Neuronal stem cell (in vitro differentiated cells): Measurements from ENCODE around the gene SLIT3.

ENCODE experiments used
- DNase-seq: peaks from one replicate; pipeline ENCODE4 v3.0.0-alpha.2; 2013; ENCODE audit warnings: low spot score
- H2AFZ ChIP-seq: one replicate; pipeline ENCODE4 v1.6.1; 2013; ENCODE audit warnings: mild to moderate bottlenecking, low read length, inconsistent platforms
- H2AK5ac ChIP-seq: 2 replicates; pipeline ENCODE4 v1.6.1; 2013; ENCODE audit warnings: low read depth, mild to moderate bottlenecking, inconsistent platforms, low read length, moderate library complexity, mixed read lengths
- H2BK120ac ChIP-seq: 2 replicates; pipeline ENCODE4 v1.6.1; 2013; ENCODE audit warnings: low read depth, mild to moderate bottlenecking, inconsistent platforms, low read length, moderate library complexity, mixed read lengths
- H2BK12ac ChIP-seq: one replicate; pipeline ENCODE4 v1.6.1; 2013; ENCODE audit warnings: low read length, inconsistent platforms
- H2BK15ac ChIP-seq: 2 replicates; pipeline ENCODE4 v1.6.1; 2013; ENCODE audit warnings: mild to moderate bottlenecking, low read length, inconsistent platforms, mixed read lengths
- H2BK5ac ChIP-seq: one replicate; pipeline ENCODE4 v1.6.1; 2013; ENCODE audit warnings: inconsistent platforms, mild to moderate bottlenecking, low read length, moderate library complexity
- H3K14ac ChIP-seq: one replicate; pipeline ENCODE4 v1.6.1; 2013; ENCODE audit warnings: low read length, inconsistent platforms
- H3K18ac ChIP-seq: 2 replicates; pipeline ENCODE4 v1.6.1; 2013; ENCODE audit warnings: low read length, inconsistent platforms
- H3K23ac ChIP-seq: 2 replicates; pipeline ENCODE4 v1.6.1; 2013; ENCODE audit warnings: low read depth, mild to moderate bottlenecking, mixed read lengths, low read length, inconsistent platforms; ENCODE audit not compliant: poor library complexity
- H3K27ac ChIP-seq: replicated peaks from 3 replicates; pipeline ENCODE4 v1.5.1; 2013; ENCODE audit warnings: low read length, inconsistent platforms
- H3K27me3 ChIP-seq, 3 experiments: 2 replicates each; pipeline ENCODE4 v1.6.1; 2013; ENCODE audit warnings: low read length in 3 of 3, mild to moderate bottlenecking in 2 of 3, inconsistent platforms in 1 of 3, low read depth in 1 of 3, mixed read lengths in 1 of 3, moderate library complexity in 1 of 3; ENCODE audit not compliant: control insufficient read depth in 3 of 3, insufficient read depth in 3 of 3
- H3K36me3 ChIP-seq, 2 donors: replicated peaks in 1 of 2; 2 replicates each; pipeline ENCODE4 v1.6.1; 2013; ENCODE audit warnings: low read length in 2 of 2; ENCODE audit not compliant: control insufficient read depth in 2 of 2, insufficient read depth in 2 of 2
- H3K4ac ChIP-seq: 2 replicates; pipeline ENCODE4 v1.6.1; 2013; ENCODE audit warnings: inconsistent platforms, mild to moderate bottlenecking, low read length, moderate library complexity
- H3K4me1 ChIP-seq, 2 donors: 1 replicate in 1 of 2; 2 replicates in 1 of 2; pipeline ENCODE4 v1.6.1; 2013; ENCODE audit warnings: low read length in 2 of 2, low read depth in 1 of 2; ENCODE audit not compliant: control insufficient read depth in 2 of 2, insufficient read depth in 1 of 2
- H3K4me2 ChIP-seq: one replicate; pipeline ENCODE4 v1.6.1; 2013; ENCODE audit warnings: mild to moderate bottlenecking, low read length, inconsistent platforms; ENCODE audit not compliant: insufficient read depth, poor library complexity, severe bottlenecking
- H3K4me3 ChIP-seq, 2 donors: 2 replicates each; pipeline ENCODE4 v1.5.1; 2013; ENCODE audit warnings: low read length in 2 of 2, mild to moderate bottlenecking in 2 of 2, inconsistent platforms in 1 of 2, moderate library complexity in 1 of 2
- H3K79me1 ChIP-seq: one replicate; pipeline ENCODE4 v1.6.1; 2013; ENCODE audit warnings: low read depth, mild to moderate bottlenecking, inconsistent platforms, low read length, moderate library complexity
- H3K9ac ChIP-seq: one replicate; pipeline ENCODE4 v1.6.1; 2013; ENCODE audit warnings: mild to moderate bottlenecking, low read depth, low read length, inconsistent platforms; ENCODE audit not compliant: poor library complexity
- H3K9me3 ChIP-seq, 2 donors: replicated peaks in 1 of 2; 2 replicates each; pipeline versions ENCODE3 to v1.6.1; 2013; ENCODE audit warnings: low read length in 2 of 2, mild to moderate bottlenecking in 2 of 2, inconsistent platforms in 1 of 2, low read depth in 1 of 2, mixed read lengths in 1 of 2, moderate library complexity in 1 of 2; ENCODE audit not compliant: control insufficient read depth in 2 of 2, insufficient read depth in 1 of 2
- H4K8ac ChIP-seq: one replicate; pipeline ENCODE4 v1.6.1; 2013; ENCODE audit warnings: low read depth, mild to moderate bottlenecking, inconsistent platforms, low read length, moderate library complexity
- H4K91ac ChIP-seq: one replicate; pipeline ENCODE4 v1.6.1; 2013; ENCODE audit warnings: low read length, low read depth, mild to moderate bottlenecking, inconsistent platforms; ENCODE audit not compliant: poor library complexity
- WGBS, 2 donors: extraction: QIAGEN DNeasy Blood & Tissue Kit; methylation state at CpG; one replicate each; pipeline ENCODE4 v1.1.7; 2013; ENCODE audit warnings: missing lambda C conversion rate in 2 of 2, mixed read lengths in 1 of 2; ENCODE audit not compliant: insufficient read length in 2 of 2, insufficient replicate concordance in 1 of 2; ENCODE audit errors: extremely low coverage in 2 of 2; 5-methylcytosine and 5-hydroxymethylcytosine counted together

SLIT3 gene

DNA sequence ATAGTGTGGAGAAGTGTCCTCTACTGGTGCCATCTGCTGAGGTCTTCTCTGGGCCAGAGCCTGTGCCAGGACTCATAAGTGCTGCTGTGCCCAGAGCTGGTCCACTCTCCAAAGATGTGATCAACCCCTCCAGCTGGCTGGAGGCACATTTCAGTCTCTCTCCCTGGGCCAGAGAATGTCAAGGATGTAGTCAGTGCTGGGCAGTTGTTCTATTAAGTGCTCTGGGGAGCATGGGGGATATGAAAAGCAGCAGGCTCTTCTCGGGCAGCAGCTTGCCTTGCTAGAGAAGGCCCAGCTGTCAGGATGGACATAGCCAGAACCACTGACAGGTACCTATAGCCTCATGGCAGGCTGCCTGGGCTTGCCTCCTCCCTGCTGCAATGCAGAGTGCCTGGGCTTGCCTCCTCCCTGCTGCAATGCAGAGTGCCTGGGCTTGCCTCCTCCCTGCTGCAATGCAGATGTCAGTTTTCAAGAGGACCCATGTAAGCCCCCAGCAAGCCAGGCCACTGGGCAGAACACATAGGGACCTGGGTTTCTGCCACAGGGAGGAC, 564.6 kb downstream of the SLIT3 start:
- Histone ChIP-seq H4K91ac (no peak overlapping the region), H3K4ac (no peak overlapping the region), H3K9ac (no peak overlapping the region), H2BK15ac (no peak overlapping the region), H3K9me3 (peaks cover 0 to 2% of the 10 kb centered on the region in 2 donors), H2BK120ac (no peak overlapping the region), H2BK12ac (no peak overlapping the region), H3K14ac (no peak overlapping the region), H3K27me3 (no peaks in the 10 kb centered on the region), H3K4me1 (peaks cover 0 to 14% of the 10 kb centered on the region in 2 donors), H3K4me2 (no peak overlapping the region), H3K23ac (no peak overlapping the region), H2BK5ac (no peak overlapping the region), H4K8ac (no peak overlapping the region), H3K18ac (no peak overlapping the region), H3K36me3 (no peaks in the 10 kb centered on the region), H3K79me1 (no peaks in the 10 kb centered on the region), H2AFZ (no peak overlapping the region), H2AK5ac (no peak overlapping the region), H3K27ac (no peak overlapping the region), H3K4me3 (peak overlapping the region in 1 of 2 donors; percentile 16)
- no peak for DNase-seq
- no CpG with 5 or more reads among the region's 1 CpG for WGBS, 2 donors

DNA sequence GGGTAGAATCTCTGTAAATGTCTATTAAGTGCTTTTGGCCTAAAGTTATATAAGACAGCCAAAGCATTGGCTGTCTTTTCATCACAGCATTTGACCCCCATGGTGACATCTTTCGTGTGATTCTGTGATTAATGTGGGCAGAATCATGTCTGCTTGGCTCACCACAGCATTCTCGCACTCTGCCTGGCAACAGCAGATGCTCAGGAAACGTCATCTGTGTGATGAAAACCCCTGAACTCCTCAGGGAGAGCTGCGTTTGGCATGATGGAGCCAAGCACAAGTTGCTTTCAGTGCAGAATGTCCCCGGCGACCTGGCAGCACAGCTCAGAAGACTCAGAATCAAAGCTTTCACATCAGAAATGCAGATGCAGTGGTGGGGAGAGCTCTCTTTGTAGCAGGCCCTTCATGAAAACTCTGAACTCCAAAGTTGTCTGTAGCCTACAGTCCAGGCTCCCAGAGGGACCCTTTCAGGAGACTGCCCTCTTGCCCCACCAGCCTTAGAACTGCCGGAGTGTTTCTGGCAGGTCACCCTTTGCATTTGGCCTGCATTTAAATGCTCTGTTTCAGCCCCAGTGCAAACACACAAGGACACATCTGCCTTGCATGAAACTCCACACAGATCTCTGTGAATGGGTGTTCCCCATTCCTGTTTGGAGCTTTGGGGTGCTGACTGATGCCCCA, 566.2 kb downstream of the SLIT3 start:
- H4K91ac ChIP-seq = no peak overlapping the region
- H2BK5ac ChIP-seq = no peak overlapping the region
- H4K8ac ChIP-seq = no peak overlapping the region
- no peak overlapping the region for H3K27ac ChIP-seq
- peaks cover 0 to 14% of the 10 kb centered on the region in 2 donors for H3K4me1 ChIP-seq
- H2AFZ ChIP-seq = peak overlapping the region; percentile 59
- no peaks in the 10 kb centered on the region for H3K79me1 ChIP-seq
- H2BK15ac ChIP-seq = no peak overlapping the region
- H3K9ac ChIP-seq = no peak overlapping the region
- no peak overlapping the region for H3K14ac ChIP-seq
- no peaks in the 10 kb centered on the region for H3K9me3 ChIP-seq
- H3K4ac ChIP-seq = no peak overlapping the region
- H3K27me3 ChIP-seq = no peaks in the 10 kb centered on the region
- DNase-seq = no peak
- no peak overlapping the region for H2BK12ac ChIP-seq
- no peak overlapping the region for H2AK5ac ChIP-seq
- H3K36me3 ChIP-seq = no peaks in the 10 kb centered on the region
- H2BK120ac ChIP-seq = no peak overlapping the region
- no CpG with 5 or more reads among the region's 7 CpGs for WGBS, 2 donors
- H3K4me3 ChIP-seq = no peak overlapping the region
- H3K4me2 ChIP-seq = no peak overlapping the region
- no peak overlapping the region for H3K18ac ChIP-seq
- H3K23ac ChIP-seq = no peak overlapping the region

DNA sequence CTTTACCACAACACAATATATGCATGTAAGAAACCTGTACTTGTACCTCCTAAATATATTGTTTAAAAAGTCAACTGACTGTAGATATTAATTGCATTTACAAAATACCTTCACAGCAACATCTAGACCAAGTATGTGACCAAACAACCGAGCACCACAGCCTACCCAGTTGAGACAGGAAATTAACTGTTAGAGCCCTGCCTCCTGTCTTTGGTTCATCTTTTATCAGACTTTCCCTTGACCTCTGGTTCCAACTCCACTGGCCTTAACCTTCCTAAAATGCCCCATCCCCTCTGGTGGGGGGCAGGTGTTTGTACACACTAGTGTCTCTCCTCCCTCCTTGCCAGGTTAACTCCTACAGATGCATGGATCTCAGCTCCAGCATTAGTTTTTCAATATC, 566.8 kb downstream of the SLIT3 start:
- H2BK120ac ChIP-seq = no peak overlapping the region
- H3K9ac ChIP-seq = no peak overlapping the region
- H2BK12ac ChIP-seq = no peak overlapping the region
- no peak overlapping the region for H2BK15ac ChIP-seq
- no peak overlapping the region for H2BK5ac ChIP-seq
- no peak overlapping the region for H3K4me2 ChIP-seq
- H3K23ac ChIP-seq = no peak overlapping the region
- no peaks in the 10 kb centered on the region for H3K9me3 ChIP-seq
- no peak overlapping the region for H3K14ac ChIP-seq
- no peak overlapping the region for H3K4me3 ChIP-seq
- no peak overlapping the region for H3K27ac ChIP-seq
- DNase-seq = no peak
- no peaks in the 10 kb centered on the region for H3K79me1 ChIP-seq
- H2AFZ ChIP-seq = peak overlapping the region; percentile 59
- no peak overlapping the region for H4K91ac ChIP-seq
- whole genome bisulfite sequencing, 2 donors = no CpG with 5 or more reads among the region's 1 CpG
- H3K4ac ChIP-seq = no peak overlapping the region
- no peaks in the 10 kb centered on the region for H3K36me3 ChIP-seq
- no peak overlapping the region for H4K8ac ChIP-seq
- no peak overlapping the region for H2AK5ac ChIP-seq
- no peaks in the 10 kb centered on the region for H3K27me3 ChIP-seq
- H3K18ac ChIP-seq = no peak overlapping the region
- H3K4me1 ChIP-seq = peaks cover 0 to 14% of the 10 kb centered on the region in 2 donors

DNA sequence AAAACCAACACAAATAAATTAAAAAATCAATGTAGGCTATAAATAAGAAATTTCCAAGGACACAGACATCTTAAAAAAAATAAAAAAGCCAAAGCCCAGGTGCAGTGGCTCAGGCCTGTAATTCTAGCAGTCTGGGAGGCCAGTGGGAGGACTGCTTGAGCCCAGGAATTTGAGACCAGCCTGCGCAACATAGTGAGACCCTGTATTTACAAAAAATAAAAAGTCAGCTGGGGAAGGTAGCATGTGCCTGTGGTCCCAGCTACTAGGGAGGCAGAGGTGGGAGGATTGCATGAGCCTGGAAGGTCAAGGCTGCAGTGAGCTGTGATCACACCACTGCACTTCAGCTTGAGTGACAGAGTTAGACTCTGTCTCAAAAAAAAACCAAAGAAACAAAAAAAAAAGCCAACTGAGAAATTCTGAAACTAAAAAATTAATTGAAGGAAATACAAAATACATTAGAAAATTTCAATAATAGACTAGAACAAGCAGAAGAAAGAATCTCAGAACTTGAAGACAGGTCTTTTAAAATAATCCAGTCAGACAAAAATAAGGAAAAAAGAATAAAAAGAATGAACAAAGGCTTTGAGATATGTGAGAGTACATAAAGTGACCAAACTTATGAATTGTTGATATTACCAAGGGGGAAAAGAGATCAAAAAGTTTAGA, 572.3 kb downstream of the SLIT3 start:
- Histone ChIP-seq H2AFZ (no peak overlapping the region), H3K4me1 (no peaks in the 10 kb centered on the region), H3K27ac (no peak overlapping the region), H4K8ac (no peak overlapping the region), H3K27me3 (no peaks in the 10 kb centered on the region), H3K4me3 (no peak overlapping the region), H4K91ac (no peak overlapping the region), H2BK15ac (no peak overlapping the region), H3K36me3 (no peaks in the 10 kb centered on the region), H2AK5ac (no peak overlapping the region), H3K9me3 (peaks cover 2 to 4% of the 10 kb centered on the region in 2 donors), H3K18ac (no peak overlapping the region), H3K23ac (no peak overlapping the region), H3K14ac (no peak overlapping the region), H3K79me1 (no peaks in the 10 kb centered on the region), H3K9ac (no peak overlapping the region), H3K4me2 (no peak overlapping the region), H2BK120ac (no peak overlapping the region), H3K4ac (no peak overlapping the region), H2BK12ac (no peak overlapping the region), H2BK5ac (no peak overlapping the region)
- WGBS, 2 donors = no CpG with 5 or more reads among the region's 1 CpG
- no peak for DNase-seq
